ENCODE results near the gene STIP1. TPM values are rescaled to one million over a fixed set of nuclear protein-coding genes. Genes with fewer than 3 reads are reported as not detected.
A peak's percentile ranks its signal among the peaks of the same experiment; 100 is the strongest.

STIP1 gene
- total RNA-seq, 1 donor: 112 TPM

GRCh38 chr11:64150481-64151239, 35.3 kb upstream of the STIP1 start:
- no peak overlapping the region for H3K4me3 ChIP-seq (ENCODE audit: low read depth, low read length)
- no peak for DNase-seq (ENCODE audit: low read depth)
- no peak for TF ChIP-seq CTCF (IDR thresholded peaks at IDR 0.05; ENCODE audit: insufficient read depth, low read length)

GRCh38 chr11:64151337-64151736, 34.6 kb upstream of the STIP1 start:
- TF ChIP-seq CTCF (IDR thresholded peaks at IDR 0.05; ENCODE audit: insufficient read depth, low read length): no peak
- H3K4me3 ChIP-seq (ENCODE audit: low read depth, low read length): no peak overlapping the region
- no peak for DNase-seq (ENCODE audit: low read depth)

GRCh38 chr11:64152841-64153691, 32.9 kb upstream of the STIP1 start:
- TF ChIP-seq CTCF (IDR thresholded peaks at IDR 0.05; ENCODE audit: insufficient read depth, low read length): peak; percentile 95
- no peak overlapping the region for H3K4me3 ChIP-seq (ENCODE audit: low read depth, low read length)
- peak; percentile 35 for DNase-seq (ENCODE audit: low read depth)

- TF ChIP-seq CTCF (IDR thresholded peaks at IDR 0.05; ENCODE audit: insufficient read depth, low read length): no peak
- no peak for DNase-seq (ENCODE audit: low read depth)
- H3K4me3 ChIP-seq (ENCODE audit: low read depth, low read length): no peak overlapping the region
Observed at GRCh38 chr11:64153812-64154211, 32.2 kb upstream of the STIP1 start.

GRCh38 chr11:64156235-64157011, 29.5 kb upstream of the STIP1 start:
- TF ChIP-seq CTCF (IDR thresholded peaks at IDR 0.05; ENCODE audit: insufficient read depth, low read length): no peak
- DNase-seq (ENCODE audit: low read depth): no peak
- H3K4me3 ChIP-seq (ENCODE audit: low read depth, low read length): no peak overlapping the region

- no peak for DNase-seq (ENCODE audit: low read depth)
- H3K4me3 ChIP-seq (ENCODE audit: low read depth, low read length): no peak overlapping the region
- no peak for TF ChIP-seq CTCF (IDR thresholded peaks at IDR 0.05; ENCODE audit: insufficient read depth, low read length)
Observed at GRCh38 chr11:64157631-64158394, 28.2 kb upstream of the STIP1 start.
